ENCODE results near the gene GPC3. TPM values are rescaled to one million over a fixed set of nuclear protein-coding genes. Genes with fewer than 3 reads are reported as not detected.

GPC3 gene
- total and polyA plus RNA-seq, 2 donors (not counting 3 experiments of a cell fraction or from before 2014, with no cell fraction given) = not detected

- intact Hi-C loops (cut with micrococcal nuclease) (loop anchor here (1.0 to 5.0 kb wide), 4 partner anchors 46 to 462 kb away; no protein-coding TSS in a partner anchor), dilution Hi-C loops (cut with MboI; ENCODE audit: extremely low pct_ligation_motif_present, low sequenced_read_pairs) (no loop called here)
- no peaks in the 10 kb centered on the region for H3K9me1 ChIP-seq (replicated peaks; ENCODE audit: control insufficient read depth, extremely low read depth, insufficient read depth, low read length)
- no peaks in the 10 kb centered on the region for H3K27me3 ChIP-seq (ENCODE audit: control insufficient read depth in 2 of 2, insufficient read depth in 2 of 2, low read length in 2 of 2)
- no peaks in the 10 kb centered on the region for H3K4me1 ChIP-seq (ENCODE audit: control insufficient read depth, extremely low read depth, insufficient read depth, low read length)
- TF ChIP-seq FOS (IDR thresholded peaks at IDR 0.05; ENCODE audit: borderline replicate concordance, insufficient read depth, low read length) (no peak), CTCF (IDR thresholded peaks at IDR 0.05; ENCODE audit: extremely low read depth in 1 of 2, insufficient read depth in 1 of 2, low read depth in 1 of 2, low read length in 2 of 2) (peak; percentile 91 to 92)
- H3K79me2 ChIP-seq (ENCODE audit: control insufficient read depth, insufficient read depth, low read length) = no peaks in the 10 kb centered on the region
- H3K9me3 ChIP-seq (replicated peaks; ENCODE audit: control insufficient read depth, insufficient read depth, low read length) = no peaks in the 10 kb centered on the region
- H2AFZ ChIP-seq (ENCODE audit: low read depth, low read length) = no peak overlapping the region
- ChIA-PET POLR2A (no interaction called here), CTCF (interaction anchor here (0.6 to 4.0 kb wide), 22 partner anchors 9 to 603 kb away, joined by 3 to 37 read pairs (median 4); no protein-coding TSS in a partner anchor)
- peak; percentile 88 for FAIRE-seq
- no TSS peak for BruUV-seq (replicated peaks)
- DNase-seq (ENCODE audit: low read depth, low spot score) = peak; percentile 68
- H3K4me2 ChIP-seq (ENCODE audit: insufficient read depth, low read length) = peak overlapping the region; percentile 10
- no peak overlapping the region for H3K4me3 ChIP-seq (replicated peaks in 1 of 3; ENCODE audit: insufficient read depth in 1 of 3, low read depth in 1 of 3, low read length in 3 of 3)
- no peaks in the 10 kb centered on the region for H3K36me3 ChIP-seq (ENCODE audit: control insufficient read depth in 2 of 2, extremely low read depth in 1 of 2, insufficient read depth in 2 of 2, low read length in 2 of 2)
- H3K9ac ChIP-seq (replicated peaks; ENCODE audit: extremely low read depth, insufficient read depth, low read length) = no peak overlapping the region
- no peaks in the 10 kb centered on the region for H4K20me1 ChIP-seq (replicated peaks; ENCODE audit: control insufficient read depth, extremely low read depth, insufficient read depth, low read length)
- no peak overlapping the region for H3K27ac ChIP-seq (ENCODE audit: insufficient read depth, low read depth, low read length)
These were observed 193.0 kb downstream of the GPC3 start for GRCh38 chrX:133792198-133792953.

DNA sequence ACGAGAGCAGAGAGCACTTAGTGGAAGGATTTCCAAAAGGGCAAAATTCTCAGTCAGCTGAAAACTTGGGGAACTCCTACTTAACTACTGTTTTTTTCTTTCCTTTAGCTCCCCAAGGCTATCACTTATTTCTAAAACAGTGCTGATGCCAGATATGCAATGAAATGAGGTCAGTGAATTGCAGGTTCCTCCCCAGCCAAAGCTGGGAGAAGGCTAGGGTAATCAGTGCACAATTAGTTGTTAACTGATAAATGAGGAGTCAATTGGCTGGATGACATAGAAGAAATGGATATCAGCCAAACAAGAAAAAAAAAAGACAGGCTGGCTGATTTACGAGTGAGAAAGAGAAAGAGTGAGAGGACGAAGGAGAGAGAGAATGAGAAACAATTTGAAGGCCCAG is 195.6 kb downstream of the GPC3 start:
- CTCF ChIA-PET = no interaction called here
- Histone ChIP-seq H3K9me3 (replicated peaks; ENCODE audit: control insufficient read depth, insufficient read depth, low read length) (no peaks in the 10 kb centered on the region), H3K36me3 (ENCODE audit: control insufficient read depth in 2 of 2, extremely low read depth in 1 of 2, insufficient read depth in 2 of 2, low read length in 2 of 2) (no peaks in the 10 kb centered on the region), H3K79me2 (ENCODE audit: control insufficient read depth, insufficient read depth, low read length) (no peaks in the 10 kb centered on the region), H3K4me1 (ENCODE audit: control insufficient read depth, extremely low read depth, insufficient read depth, low read length) (no peaks in the 10 kb centered on the region), H3K4me3 (replicated peaks in 1 of 3; ENCODE audit: insufficient read depth in 1 of 3, low read depth in 1 of 3, low read length in 3 of 3) (no peak overlapping the region), H3K9me1 (replicated peaks; ENCODE audit: control insufficient read depth, extremely low read depth, insufficient read depth, low read length) (no peaks in the 10 kb centered on the region), H2AFZ (ENCODE audit: low read depth, low read length) (no peak overlapping the region), H3K27me3 (ENCODE audit: control insufficient read depth in 2 of 2, insufficient read depth in 2 of 2, low read length in 2 of 2) (no peaks in the 10 kb centered on the region), H3K4me2 (ENCODE audit: insufficient read depth, low read length) (no peak overlapping the region), H3K9ac (replicated peaks; ENCODE audit: extremely low read depth, insufficient read depth, low read length) (no peak overlapping the region), H3K27ac (ENCODE audit: insufficient read depth, low read depth, low read length) (no peak overlapping the region), H4K20me1 (replicated peaks; ENCODE audit: control insufficient read depth, extremely low read depth, insufficient read depth, low read length) (no peaks in the 10 kb centered on the region)
- no peak for DNase-seq (ENCODE audit: low read depth, low spot score)
- FAIRE-seq = no peak
- TF ChIP-seq MYC (IDR thresholded peaks at IDR 0.05; ENCODE audit: low read depth, low read length) (no peak), GATA2 (IDR thresholded peaks at IDR 0.05; ENCODE audit: insufficient read depth, insufficient read length, low read depth, low read length) (no peak), JUN (IDR thresholded peaks at IDR 0.05; ENCODE audit: borderline replicate concordance, insufficient read depth, insufficient read length, low read depth) (no peak), CTCF (IDR thresholded peaks at IDR 0.05; ENCODE audit: extremely low read depth in 1 of 2, insufficient read depth in 1 of 2, low read depth in 1 of 2, low read length in 2 of 2) (no peak), POLR2A (IDR thresholded peaks at IDR 0.05; ENCODE audit: low read depth, low read length) (no peak), EZH2 (IDR thresholded peaks at IDR 0.05; ENCODE audit: borderline replicate concordance, low read depth, low read length, severe bottlenecking) (no peak)
- TF ChIP-seq, protein P1, sequence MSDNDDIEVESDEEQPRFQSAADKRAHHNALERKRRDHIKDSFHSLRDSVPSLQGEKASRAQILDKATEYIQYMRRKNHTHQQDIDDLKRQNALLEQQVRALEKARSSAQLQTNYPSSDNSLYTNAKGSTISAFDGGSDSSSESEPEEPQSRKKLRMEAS (IDR thresholded peaks at IDR 0.05; ENCODE audit: insufficient read depth, insufficient read length) = no peak
- intact Hi-C loops (cut with micrococcal nuclease) = loop anchor here (5.0 kb wide), 1 partner anchor 132 kb away; no protein-coding TSS in a partner anchor
- BruUV-seq (replicated peaks) = no TSS peak
- POLR2A ChIA-PET = no interaction called here
- dilution Hi-C loops (cut with MboI; ENCODE audit: extremely low pct_ligation_motif_present, low sequenced_read_pairs) = no loop called here
